Endothelial cell of umbilical vein (primary cell): ENCODE measurements around the gene CTBP2. TPM values are rescaled to one million over a fixed set of nuclear protein-coding genes. Genes with fewer than 3 reads are reported as not detected.

Experiments used
- BruUV-seq: library from RNA; stranded (reverse); fragments of 400-500 nt; replicated peaks from 2 replicates; lab custom pipeline; 2021; lab: Mats Ljungman, UMichigan
- CTCF ChIA-PET: fragments of 300-600, 350-600 bp; sonication (Branson Sonifier 250); formaldehyde crosslinking; loops from one replicate; lab custom pipeline; 2021; ENCODE audit warnings: antibody characterized with exemption, inconsistent platforms; lab: Charles Lee
- POLR2A ChIA-PET: fragments of 300-600, 350-600 bp; sonication (Branson Sonifier 250); formaldehyde crosslinking; loops from one replicate; lab custom pipeline; 2021; ENCODE audit warnings: antibody characterized with exemption, inconsistent platforms; lab: Charles Lee
- DNase-seq: peaks from one replicate; pipeline ENCODE4 v3.0.0-alpha.2; 2011; ENCODE audit warnings: low read depth, low spot score
- FAIRE-seq: peaks from 2 replicates; lab custom pipeline; 2011; peaks lifted over from hg19 to GRCh38; lab: Jason Lieb, UNC
- H2AFZ ChIP-seq: 2 replicates; pipeline ENCODE4 v1.6.0; 2012; ENCODE audit warnings: low read depth, low read length, control low read depth, inconsistent platforms
- H3K27ac ChIP-seq: 2 replicates; pipeline ENCODE4 v1.5.1; 2011; ENCODE audit warnings: low read depth, mild to moderate bottlenecking, control low read depth, low read length, moderate library complexity; ENCODE audit not compliant: insufficient read depth
- H3K27me3 ChIP-seq, 2 experiments: 2 replicates each; pipeline versions ENCODE4 v1.6.0 to v1.6.1; 2011; ENCODE audit warnings: low read length in 2 of 2, mixed read lengths in 1 of 2; ENCODE audit not compliant: control insufficient read depth in 2 of 2, insufficient read depth in 2 of 2
- H3K36me3 ChIP-seq, 2 experiments: 2 replicates in 1 of 2; 3 replicates in 1 of 2; pipeline ENCODE4 v1.5.1; 2011; ENCODE audit warnings: low read length in 2 of 2, mild to moderate bottlenecking in 1 of 2, moderate library complexity in 1 of 2; ENCODE audit not compliant: control insufficient read depth in 2 of 2, insufficient read depth in 2 of 2; ENCODE audit errors: extremely low read depth in 1 of 2
- H3K4me1 ChIP-seq: 3 replicates; pipeline ENCODE4 v1.5.1; 2011; ENCODE audit warnings: mild to moderate bottlenecking, low read length; ENCODE audit not compliant: control insufficient read depth, insufficient read depth; ENCODE audit errors: extremely low read depth
- H3K4me2 ChIP-seq: 2 replicates; pipeline ENCODE4 v1.6.1; 2011; ENCODE audit warnings: low read length, control low read depth, mixed read lengths; ENCODE audit not compliant: insufficient read depth
- H3K4me3 ChIP-seq, 3 experiments: fragments of 200-600 bp in 1 of 3; sonication (generic), shearing (Covaris generic) in 1 of 3; replicated peaks in 1 of 3; 2 replicates each; pipeline ENCODE4 v1.5.1; 2011 to 2016; ENCODE audit warnings: control low read depth in 3 of 3, low read length in 3 of 3, mild to moderate bottlenecking in 2 of 3, inconsistent platforms in 1 of 3, low read depth in 1 of 3, moderate library complexity in 1 of 3; ENCODE audit not compliant: insufficient read depth in 1 of 3
- H3K79me2 ChIP-seq: 2 replicates; pipeline ENCODE4 v1.6.0; 2012; ENCODE audit warnings: low read length, inconsistent platforms; ENCODE audit not compliant: control insufficient read depth, insufficient read depth
- H3K9ac ChIP-seq: replicated peaks from 2 replicates; pipeline ENCODE3; 2011; ENCODE audit warnings: low read length, control low read depth; ENCODE audit not compliant: insufficient read depth; ENCODE audit errors: extremely low read depth
- H3K9me1 ChIP-seq: replicated peaks from 3 replicates; pipeline ENCODE4 v1.6.0; 2011; ENCODE audit warnings: mild to moderate bottlenecking, low read length; ENCODE audit not compliant: control insufficient read depth, insufficient read depth; ENCODE audit errors: extremely low read depth
- H3K9me3 ChIP-seq: replicated peaks from 2 replicates; pipeline ENCODE4 v1.5.1; 2012; ENCODE audit warnings: low read length, inconsistent platforms; ENCODE audit not compliant: control insufficient read depth, insufficient read depth
- H4K20me1 ChIP-seq: replicated peaks from 2 replicates; pipeline ENCODE3; 2011; ENCODE audit warnings: mild to moderate bottlenecking, low read length; ENCODE audit not compliant: control insufficient read depth, insufficient read depth; ENCODE audit errors: extremely low read depth
- EZH2 ChIP-seq: IDR thresholded peaks from 2 replicates; pipeline ENCODE4 v1.6.1; 2012; ENCODE audit warnings: borderline replicate concordance, low read depth, mild to moderate bottlenecking, moderate library complexity, low read length, inconsistent platforms; ENCODE audit not compliant: severe bottlenecking
- FOS ChIP-seq: IDR thresholded peaks from 2 replicates; pipeline ENCODE4 v1.6.1; 2011; ENCODE audit warnings: mild to moderate bottlenecking, low read length, moderate library complexity, borderline replicate concordance; ENCODE audit not compliant: insufficient read depth
- GATA2 ChIP-seq: IDR thresholded peaks from 2 replicates; pipeline ENCODE4 v1.7.0; 2011; ENCODE audit warnings: low read depth, mild to moderate bottlenecking, moderate library complexity, mixed read lengths, low read length; ENCODE audit not compliant: insufficient read length, insufficient read depth
- JUN ChIP-seq: IDR thresholded peaks from 2 replicates; pipeline ENCODE4 v1.6.1; 2011; ENCODE audit warnings: borderline replicate concordance, low read depth; ENCODE audit not compliant: insufficient read length, insufficient read depth
- MYC ChIP-seq: IDR thresholded peaks from one replicate; pipeline ENCODE4 v1.6.1; 2011; ENCODE audit warnings: mild to moderate bottlenecking, low read depth, low read length
- POLR2A ChIP-seq: IDR thresholded peaks from 2 replicates; pipeline ENCODE4 v1.6.1; 2012; ENCODE audit warnings: low read depth, mild to moderate bottlenecking, control low read depth, low read length
- POLR2AphosphoS5 ChIP-seq: IDR thresholded peaks from 2 replicates; pipeline ENCODE4 v1.6.1; 2012; ENCODE audit warnings: low read depth, mild to moderate bottlenecking, control low read depth, low read length, moderate library complexity; ENCODE audit not compliant: insufficient read depth
- dilution Hi-C: fragments of 300-500 bp; cut with MboI; formaldehyde crosslinking; loops from one replicate; pipeline ENCODE4 v1.15.0; 2019; ENCODE audit warnings: low sequenced_read_pairs; ENCODE audit not compliant: extremely low pct_ligation_motif_present
- intact Hi-C: fragments of 100-400 bp; cut with micrococcal nuclease; formaldehyde crosslinking; loops from one replicate; pipeline ENCODE4 v1.10.0; 2022
- polyA plus RNA-seq, 4 experiments: library from polyadenylated mRNA; depleted of rRNA in 3 of 4; stranded (reverse) in 3 of 4; unstranded in 1 of 4; fragments of >200 nt; gene quantifications; 2 replicates each; pipeline versions ENCODE4 v1.2.1 to v1.2.3, GENCODE V29; 2011 to 2012; ENCODE audit warnings: missing spikeins in 1 of 4
- total RNA-seq: library from RNA; stranded (reverse); gene quantifications from 2 replicates; pipeline ENCODE4 v1.2.3, GENCODE V29; 2021
- TF ChIP-seq, protein P1 (sequence below), 2 donors: IDR thresholded peaks; 1 replicate in 1 of 2; 2 replicates in 1 of 2; pipeline ENCODE4 v1.5.1; 2011; ENCODE audit warnings: low read length in 2 of 2, mild to moderate bottlenecking in 2 of 2, moderate library complexity in 2 of 2, control low read depth in 1 of 2, inconsistent platforms in 1 of 2, low read depth in 1 of 2; ENCODE audit not compliant: insufficient read depth in 1 of 2; ENCODE audit errors: extremely low read depth in 1 of 2
- TF ChIP-seq, protein P2 (sequence below): IDR thresholded peaks from 2 replicates; pipeline ENCODE4 v1.6.1; 2011; ENCODE audit not compliant: insufficient read depth, insufficient read length

Gene CTBP2
- total and polyA plus RNA-seq, 2 donors (not counting 3 experiments of a cell fraction or from before 2014, with no cell fraction given): 118 to 128 TPM

GRCh38 chr10:125087191-125087896 is 73.0 kb downstream of the CTBP2 start:
- FAIRE-seq (no peak), DNase-seq (no peak)
- Histone ChIP-seq H3K4me1 (peaks cover 33% of the 10 kb centered on the region), H3K9me1 (no peaks in the 10 kb centered on the region), H3K27ac (no peak overlapping the region), H4K20me1 (no peaks in the 10 kb centered on the region), H3K9me3 (no peaks in the 10 kb centered on the region), H3K36me3 (peaks cover 2 to 18% of the 10 kb centered on the region in 2 experiments), H3K4me2 (no peak overlapping the region), H2AFZ (no peak overlapping the region), H3K27me3 (no peaks in the 10 kb centered on the region), H3K79me2 (peaks cover 71% of the 10 kb centered on the region), H3K9ac (no peak overlapping the region), H3K4me3 (no peak overlapping the region)
- ChIA-PET POLR2A (no interaction called here), CTCF (interaction anchor here (2.8 kb wide), 1 partner anchor 39 kb away, joined by 21 read pairs; no protein-coding TSS in a partner anchor)
- intact Hi-C loops: no loop called here
- no TSS peak for BruUV-seq
- dilution Hi-C loops: no loop called here
- no peak for TF ChIP-seq POLR2AphosphoS5
- no peak for TF ChIP-seq EZH2
- no peak for TF ChIP-seq MYC
- no peak for TF ChIP-seq GATA2
- TF ChIP-seq, protein P1, sequence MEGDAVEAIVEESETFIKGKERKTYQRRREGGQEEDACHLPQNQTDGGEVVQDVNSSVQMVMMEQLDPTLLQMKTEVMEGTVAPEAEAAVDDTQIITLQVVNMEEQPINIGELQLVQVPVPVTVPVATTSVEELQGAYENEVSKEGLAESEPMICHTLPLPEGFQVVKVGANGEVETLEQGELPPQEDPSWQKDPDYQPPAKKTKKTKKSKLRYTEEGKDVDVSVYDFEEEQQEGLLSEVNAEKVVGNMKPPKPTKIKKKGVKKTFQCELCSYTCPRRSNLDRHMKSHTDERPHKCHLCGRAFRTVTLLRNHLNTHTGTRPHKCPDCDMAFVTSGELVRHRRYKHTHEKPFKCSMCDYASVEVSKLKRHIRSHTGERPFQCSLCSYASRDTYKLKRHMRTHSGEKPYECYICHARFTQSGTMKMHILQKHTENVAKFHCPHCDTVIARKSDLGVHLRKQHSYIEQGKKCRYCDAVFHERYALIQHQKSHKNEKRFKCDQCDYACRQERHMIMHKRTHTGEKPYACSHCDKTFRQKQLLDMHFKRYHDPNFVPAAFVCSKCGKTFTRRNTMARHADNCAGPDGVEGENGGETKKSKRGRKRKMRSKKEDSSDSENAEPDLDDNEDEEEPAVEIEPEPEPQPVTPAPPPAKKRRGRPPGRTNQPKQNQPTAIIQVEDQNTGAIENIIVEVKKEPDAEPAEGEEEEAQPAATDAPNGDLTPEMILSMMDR (IDR thresholded peaks at IDR 0.05; ENCODE audit: extremely low read depth in 1 of 2, insufficient read depth in 1 of 2, low read depth in 1 of 2, low read length in 2 of 2): no peak
- TF ChIP-seq POLR2A: no peak
- TF ChIP-seq JUN: no peak
- TF ChIP-seq FOS: no peak
- TF ChIP-seq, protein P2, sequence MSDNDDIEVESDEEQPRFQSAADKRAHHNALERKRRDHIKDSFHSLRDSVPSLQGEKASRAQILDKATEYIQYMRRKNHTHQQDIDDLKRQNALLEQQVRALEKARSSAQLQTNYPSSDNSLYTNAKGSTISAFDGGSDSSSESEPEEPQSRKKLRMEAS: no peak
